DND-41 (cell line): ENCODE data around the gene AGPAT4.
A peak's percentile ranks its signal among the peaks of the same experiment; 100 is the strongest.

Experiments used
- ATAC-seq: fragments of 200-7000 bp; cut with Tn5 transposase; 3 replicates; pipeline ENCODE4 v1.9.1; 2021; ENCODE audit warnings: low read depth; ENCODE audit not compliant: insufficient read depth
- DNase-seq: peaks from one replicate; pipeline ENCODE4 v3.0.0-alpha.2; 2020
- H2AFZ ChIP-seq: 2 replicates; pipeline ENCODE4 v1.6.0; 2012; ENCODE audit warnings: low read depth, low read length
- H3K27ac ChIP-seq: 2 replicates; pipeline ENCODE4 v1.5.1; 2012; ENCODE audit warnings: low read length, inconsistent platforms
- H3K27me3 ChIP-seq: fragments of 200-600 bp; sonication (generic); 2 replicates; pipeline ENCODE4 v1.6.0; 2012; ENCODE audit warnings: low read length, mild to moderate bottlenecking, inconsistent platforms; ENCODE audit not compliant: insufficient read depth, poor library complexity
- H3K36me3 ChIP-seq: 2 replicates; pipeline ENCODE4 v1.5.1; 2012; ENCODE audit warnings: low read length, inconsistent platforms; ENCODE audit not compliant: insufficient read depth
- H3K4me1 ChIP-seq: 2 replicates; pipeline ENCODE4 v1.5.1; 2012; ENCODE audit warnings: mild to moderate bottlenecking, low read length; ENCODE audit not compliant: insufficient read depth
- H3K4me2 ChIP-seq: 2 replicates; pipeline ENCODE4 v1.6.0; 2012; ENCODE audit warnings: mild to moderate bottlenecking, moderate library complexity, low read length, inconsistent platforms; ENCODE audit not compliant: insufficient read depth
- H3K4me3 ChIP-seq, 2 experiments: fragments of 200-600 bp in 1 of 2; shearing (Covaris generic) in 1 of 2; 2 replicates each; pipeline ENCODE4 v1.5.1; 2012 to 2016; ENCODE audit warnings: inconsistent platforms in 2 of 2, low read length in 2 of 2, mild to moderate bottlenecking in 2 of 2, low read depth in 1 of 2, moderate library complexity in 1 of 2
- H3K79me2 ChIP-seq: 2 replicates; pipeline ENCODE4 v1.6.0; 2012; ENCODE audit warnings: low read length, inconsistent platforms; ENCODE audit not compliant: insufficient read depth
- H3K9ac ChIP-seq: 2 replicates; pipeline ENCODE4 v1.6.0; 2012; ENCODE audit warnings: low read depth, mild to moderate bottlenecking, inconsistent platforms, low read length, moderate library complexity
- H3K9me3 ChIP-seq: 2 replicates; pipeline ENCODE4 v1.5.1; 2012; ENCODE audit warnings: low read length, moderate library complexity, mild to moderate bottlenecking, inconsistent platforms; ENCODE audit not compliant: insufficient read depth, severe bottlenecking
- H4K20me1 ChIP-seq: 2 replicates; pipeline ENCODE4 v1.6.0; 2012; ENCODE audit warnings: low read length; ENCODE audit not compliant: insufficient read depth
- CTCF ChIP-seq: IDR thresholded peaks from 2 replicates; pipeline ENCODE4 v1.5.1; 2012; ENCODE audit warnings: borderline replicate concordance, low read length, moderate library complexity, mild to moderate bottlenecking; ENCODE audit not compliant: poor library complexity, severe bottlenecking; ENCODE audit errors: extremely low read depth
- EZH2 ChIP-seq: IDR thresholded peaks from 3 replicates; pipeline ENCODE4 v1.6.1; 2012; ENCODE audit warnings: borderline replicate concordance, low read depth, mild to moderate bottlenecking, moderate library complexity, low read length, inconsistent platforms; ENCODE audit not compliant: severe bottlenecking

Gene AGPAT4

GRCh38 chr6:161168281-161168891, 105.5 kb downstream of the AGPAT4 start:
- Histone ChIP-seq H3K4me1 (no peaks in the 10 kb centered on the region), H3K79me2 (no peaks in the 10 kb centered on the region), H3K4me2 (no peak overlapping the region), H3K36me3 (no peaks in the 10 kb centered on the region), H4K20me1 (no peaks in the 10 kb centered on the region), H2AFZ (no peak overlapping the region), H3K27ac (no peak overlapping the region), H3K9ac (no peak overlapping the region), H3K27me3 (no peaks in the 10 kb centered on the region), H3K4me3 (no peak overlapping the region), H3K9me3 (no peaks in the 10 kb centered on the region)
- ATAC-seq = 0 out of 3 replicates have a peak, but pooled peaks have one; percentile 29
- no peak for DNase-seq
- TF ChIP-seq EZH2 (no peak), CTCF (no peak)

- ATAC-seq (no peak), DNase-seq (no peak)
- no peak overlapping the region for H2AFZ ChIP-seq
- H3K4me3 ChIP-seq = no peak overlapping the region
- H3K9me3 ChIP-seq = no peaks in the 10 kb centered on the region
- H3K27me3 ChIP-seq = no peaks in the 10 kb centered on the region
- TF ChIP-seq CTCF (no peak), EZH2 (no peak)
- no peaks in the 10 kb centered on the region for H3K79me2 ChIP-seq
- H3K4me1 ChIP-seq = no peaks in the 10 kb centered on the region
- H3K27ac ChIP-seq = no peak overlapping the region
- H4K20me1 ChIP-seq = no peaks in the 10 kb centered on the region
- H3K36me3 ChIP-seq = no peaks in the 10 kb centered on the region
- no peak overlapping the region for H3K9ac ChIP-seq
- no peak overlapping the region for H3K4me2 ChIP-seq
Observed at GRCh38 chr6:161166677-161167076, 107.2 kb downstream of the AGPAT4 start.

DNA sequence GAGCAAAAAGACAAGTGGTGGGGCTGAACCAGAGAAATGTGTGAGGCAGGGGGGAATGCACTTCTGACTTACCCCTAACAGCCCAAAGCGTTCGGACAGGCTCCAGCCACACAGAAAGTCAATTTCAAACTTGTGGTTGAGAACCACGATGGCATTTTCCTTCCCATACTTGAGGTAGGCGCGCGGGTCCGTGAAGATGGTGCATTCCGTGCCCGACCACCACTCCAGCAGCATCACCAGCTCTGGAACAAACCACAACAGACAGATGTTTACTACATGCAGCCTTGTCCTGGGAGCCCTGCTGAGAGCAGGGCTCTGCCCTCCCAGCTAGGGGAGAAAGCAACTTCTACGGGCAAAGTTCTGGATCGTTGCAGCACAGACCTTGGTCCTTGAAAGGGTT, 107.7 kb downstream of the AGPAT4 start:
- no peak overlapping the region for H3K4me2 ChIP-seq
- no peaks in the 10 kb centered on the region for H3K36me3 ChIP-seq
- no peaks in the 10 kb centered on the region for H3K9me3 ChIP-seq
- no peaks in the 10 kb centered on the region for H3K27me3 ChIP-seq
- no peak overlapping the region for H3K9ac ChIP-seq
- DNase-seq (no peak), ATAC-seq (no peak)
- no peaks in the 10 kb centered on the region for H4K20me1 ChIP-seq
- no peak overlapping the region for H2AFZ ChIP-seq
- H3K4me1 ChIP-seq = no peaks in the 10 kb centered on the region
- no peak overlapping the region for H3K27ac ChIP-seq
- H3K79me2 ChIP-seq = no peaks in the 10 kb centered on the region
- H3K4me3 ChIP-seq = no peak overlapping the region
- no peak for TF ChIP-seq CTCF
